Glutamatergic neuron (in vitro differentiated cells): ENCODE measurements around the gene MSL1. TPM values are rescaled to one million over a fixed set of nuclear protein-coding genes. Genes with fewer than 3 reads are reported as not detected.
A peak's percentile ranks its signal among the peaks of the same experiment; 100 is the strongest.
"Not testable (repeated sequence)": the region's sequence is repeated elsewhere in the genome, so short reads cannot be mapped to it uniquely, and the experiment has no call there.

Experiments used
- DNase-seq: peaks from one replicate; pipeline ENCODE4 v3.0.0; 2022
- H3K27ac Mint-ChIP-seq: one replicate; pipeline ENCODE4 v1.8.0; 2020; ENCODE audit warnings: mild to moderate bottlenecking, mixed read lengths, inconsistent platforms; ENCODE audit not compliant: unreplicated experiment
- H3K27me3 Mint-ChIP-seq: one replicate; pipeline ENCODE4 v1.8.0; 2020; ENCODE audit warnings: mild to moderate bottlenecking, moderate library complexity, mixed read lengths, inconsistent platforms; ENCODE audit not compliant: unreplicated experiment
- H3K36me3 Mint-ChIP-seq: one replicate; pipeline ENCODE4 v1.8.0; 2020; ENCODE audit warnings: mild to moderate bottlenecking, mixed read lengths, inconsistent platforms; ENCODE audit not compliant: unreplicated experiment
- H3K4me1 Mint-ChIP-seq: one replicate; pipeline ENCODE4 v1.8.0; 2020; ENCODE audit warnings: mild to moderate bottlenecking, low read depth, mixed read lengths, inconsistent platforms; ENCODE audit not compliant: unreplicated experiment
- H3K4me3 Mint-ChIP-seq: one replicate; pipeline ENCODE4 v1.8.0; 2020; ENCODE audit warnings: mild to moderate bottlenecking, mixed read lengths, inconsistent platforms; ENCODE audit not compliant: unreplicated experiment
- H3K9me3 Mint-ChIP-seq: one replicate; pipeline ENCODE4 v1.8.0; 2020; ENCODE audit warnings: mild to moderate bottlenecking, moderate library complexity, mixed read lengths, inconsistent platforms; ENCODE audit not compliant: unreplicated experiment
- CTCF ChIP-seq: fragments of 200-600 bp; sonication (generic); IDR thresholded peaks from one replicate; pipeline ENCODE4 v1.5.0; 2021; ENCODE audit not compliant: partially characterized antibody, unreplicated experiment
- total RNA-seq: library from RNA; stranded (reverse); fragmentation: NEBNext Ultra II Directional; extraction: Animal tissue kit (Norgen Biotek cat#: 25700); gene quantifications from one replicate; pipeline ENCODE4 v1.2.1, GENCODE V29; 2021; ENCODE audit not compliant: unreplicated experiment

Gene MSL1
- total RNA-seq, 1 donor from 2014 or later: 110 TPM

- no peak overlapping the region for H3K4me3 Mint-ChIP-seq
- H3K27ac Mint-ChIP-seq: peak overlapping the region; percentile 14
- peaks cover 12% of the 10 kb centered on the region for H3K9me3 Mint-ChIP-seq
- H3K36me3 Mint-ChIP-seq: no peaks in the 10 kb centered on the region
- DNase-seq: no peak
- peaks cover 9% of the 10 kb centered on the region for H3K27me3 Mint-ChIP-seq
- H3K4me1 Mint-ChIP-seq: peaks cover 5% of the 10 kb centered on the region
- no peak for TF ChIP-seq CTCF
Measured at GRCh38 chr17:40135817-40136216, 14.0 kb downstream of the MSL1 start.

DNA sequence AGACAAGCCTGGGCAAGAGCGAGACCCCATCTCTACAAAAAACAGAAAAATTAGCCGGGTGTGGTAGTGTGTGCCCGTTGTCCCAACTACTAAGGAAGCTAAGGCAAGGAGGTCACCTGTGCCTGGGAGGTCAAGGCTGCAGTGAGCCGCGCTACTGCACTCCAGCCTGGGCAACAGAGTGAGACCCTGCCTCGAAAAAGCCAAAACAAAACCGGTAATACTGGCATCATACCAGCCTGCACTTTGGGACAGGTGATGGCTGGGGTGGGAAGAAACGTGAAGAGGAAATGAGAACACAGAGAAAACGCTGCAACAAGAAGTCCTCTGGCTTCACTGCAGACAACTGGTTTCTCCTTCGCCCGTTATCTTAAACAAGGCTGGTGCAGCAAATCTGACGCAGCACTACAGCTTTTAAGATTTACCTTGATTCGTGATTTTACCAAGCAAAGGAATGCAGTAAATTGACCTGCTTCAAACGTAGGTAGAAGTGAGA, 17.8 kb downstream of the MSL1 start:
- no peak for DNase-seq
- H3K27me3 Mint-ChIP-seq: peaks cover 9% of the 10 kb centered on the region
- peaks cover 7% of the 10 kb centered on the region for H3K36me3 Mint-ChIP-seq

GRCh38 chr17:40143166-40143565, 21.4 kb downstream of the MSL1 start:
- not testable (repeated sequence) for H3K36me3 Mint-ChIP-seq, H3K27ac Mint-ChIP-seq, H3K4me3 Mint-ChIP-seq, H3K27me3 Mint-ChIP-seq, DNase-seq
- Mint-ChIP-seq H3K4me1 (peaks cover 17% of the 10 kb centered on the region), H3K9me3 (peaks cover 13% of the 10 kb centered on the region)

More for the DNA sequence above, 17.8 kb downstream of the MSL1 start:
- peaks cover 17% of the 10 kb centered on the region for H3K4me1 Mint-ChIP-seq
- no peak for TF ChIP-seq CTCF
- peak overlapping the region; percentile 98 for H3K4me3 Mint-ChIP-seq
- peak overlapping the region; percentile 99 for H3K27ac Mint-ChIP-seq
- H3K9me3 Mint-ChIP-seq: peaks cover 13% of the 10 kb centered on the region

- peaks cover 3% of the 10 kb centered on the region for H3K27me3 Mint-ChIP-seq
- no peak for TF ChIP-seq CTCF
- no peak for DNase-seq
- no peak overlapping the region for H3K4me3 Mint-ChIP-seq
- peaks cover 6% of the 10 kb centered on the region for H3K9me3 Mint-ChIP-seq
- H3K4me1 Mint-ChIP-seq: peaks cover 12% of the 10 kb centered on the region
- H3K27ac Mint-ChIP-seq: no peak overlapping the region
- peaks cover 7% of the 10 kb centered on the region for H3K36me3 Mint-ChIP-seq
Measured at GRCh38 chr17:40145476-40145875, 23.7 kb downstream of the MSL1 start.

GRCh38 chr17:40148527-40148926, 26.8 kb downstream of the MSL1 start:
- TF ChIP-seq CTCF: no peak
- no peaks in the 10 kb centered on the region for H3K27me3 Mint-ChIP-seq
- DNase-seq: no peak
- no peak overlapping the region for H3K27ac Mint-ChIP-seq
- H3K36me3 Mint-ChIP-seq: no peaks in the 10 kb centered on the region
- no peaks in the 10 kb centered on the region for H3K4me1 Mint-ChIP-seq
- H3K4me3 Mint-ChIP-seq: no peak overlapping the region
- peaks cover 2% of the 10 kb centered on the region for H3K9me3 Mint-ChIP-seq
